Mononuclear cell (primary cell): ENCODE measurements around the gene SORCS2. TPM values are rescaled to one million over a fixed set of nuclear protein-coding genes. Genes with fewer than 3 reads are reported as not detected.

Source experiments
- H3K27me3 ChIP-seq: 2 replicates; pipeline ENCODE4 v1.6.0; 2011; ENCODE audit warnings: low read length, control low read depth; ENCODE audit not compliant: insufficient read depth
- H3K4me1 ChIP-seq: 2 replicates; pipeline ENCODE4 v1.5.1; 2011; ENCODE audit warnings: mild to moderate bottlenecking, low read length, control low read depth; ENCODE audit not compliant: insufficient read depth
- H3K4me3 ChIP-seq: 2 replicates; pipeline ENCODE4 v1.5.1; 2011; ENCODE audit warnings: mild to moderate bottlenecking, low read length, moderate library complexity
- H3K9me3 ChIP-seq: 2 replicates; pipeline ENCODE4 v1.5.1; 2011; ENCODE audit warnings: low read depth, mild to moderate bottlenecking, control low read depth, low read length
- total RNA-seq: library from RNA; depleted of rRNA; stranded (reverse); fragments of >200 nt; gene quantifications from one replicate; pipeline ENCODE4 v1.2.3, GENCODE V29; 2012

SORCS2 gene
- total RNA-seq, 1 donor = 0.10 TPM

GRCh38 chr4:7786040-7786439 is 593.7 kb downstream of the SORCS2 start:
- H3K4me1 ChIP-seq = peaks cover 8% of the 10 kb centered on the region
- no peak overlapping the region for H3K4me3 ChIP-seq
- no peaks in the 10 kb centered on the region for H3K9me3 ChIP-seq
- H3K27me3 ChIP-seq = no peaks in the 10 kb centered on the region

- no peaks in the 10 kb centered on the region for H3K27me3 ChIP-seq
- H3K9me3 ChIP-seq = no peaks in the 10 kb centered on the region
- peaks cover 8% of the 10 kb centered on the region for H3K4me1 ChIP-seq
- H3K4me3 ChIP-seq = no peak overlapping the region
These were observed 594.2 kb downstream of the SORCS2 start for GRCh38 chr4:7786517-7786916.

- no peaks in the 10 kb centered on the region for H3K27me3 ChIP-seq
- H3K4me3 ChIP-seq = no peak overlapping the region
- H3K4me1 ChIP-seq = peaks cover 2% of the 10 kb centered on the region
- H3K9me3 ChIP-seq = no peaks in the 10 kb centered on the region
These were observed 594.7 kb downstream of the SORCS2 start for GRCh38 chr4:7787067-7787466.

- no peaks in the 10 kb centered on the region for H3K9me3 ChIP-seq
These were observed 595.4 kb downstream of the SORCS2 start for GRCh38 chr4:7787681-7788141.

GRCh38 chr4:7788193-7788592 is 595.9 kb downstream of the SORCS2 start:
- no peaks in the 10 kb centered on the region for H3K4me1 ChIP-seq
- no peak overlapping the region for H3K4me3 ChIP-seq
- H3K9me3 ChIP-seq = no peaks in the 10 kb centered on the region
- H3K27me3 ChIP-seq = no peaks in the 10 kb centered on the region

More at GRCh38 chr4:7787681-7788141, 595.4 kb downstream of the SORCS2 start:
- no peak overlapping the region for H3K4me3 ChIP-seq
- no peaks in the 10 kb centered on the region for H3K27me3 ChIP-seq
- H3K4me1 ChIP-seq = no peaks in the 10 kb centered on the region

- H3K4me3 ChIP-seq = no peak overlapping the region
- H3K27me3 ChIP-seq = no peaks in the 10 kb centered on the region
- H3K4me1 ChIP-seq = no peaks in the 10 kb centered on the region
- no peaks in the 10 kb centered on the region for H3K9me3 ChIP-seq
These were observed 596.5 kb downstream of the SORCS2 start for GRCh38 chr4:7788694-7789425.

GRCh38 chr4:7790023-7790422 is 597.7 kb downstream of the SORCS2 start:
- Histone ChIP-seq H3K9me3 (no peaks in the 10 kb centered on the region), H3K4me3 (no peak overlapping the region), H3K27me3 (no peaks in the 10 kb centered on the region), H3K4me1 (no peaks in the 10 kb centered on the region)

GRCh38 chr4:7790999-7791398 is 598.7 kb downstream of the SORCS2 start:
- Histone ChIP-seq H3K4me1 (no peaks in the 10 kb centered on the region), H3K27me3 (no peaks in the 10 kb centered on the region), H3K9me3 (no peaks in the 10 kb centered on the region), H3K4me3 (no peak overlapping the region)

Other genes starting within 250 kb of the SORCS2 start
- gene TADA2B, start 149.2 kb upstream of the SORCS2 start, total RNA-seq = 37.5 TPM
- gene GRPEL1, start 124.5 kb upstream of the SORCS2 start, total RNA-seq = 50.5 TPM
- not detected for gene PSAPL1, start 242.4 kb downstream of the SORCS2 start, total RNA-seq